Activated CD8-positive, alpha-beta memory T cell treated with anti-CD3 and anti-CD28 coated beads for 24 hours (primary cell): ENCODE data around the gene LRRTM3.

Source experiments
- DNase-seq: peaks from one replicate; pipeline ENCODE4 v3.0.0-alpha.2; 2020

The LRRTM3 gene

GRCh38 chr10:66940965-66941364 is 15.1 kb downstream of the LRRTM3 start:
- no peak for DNase-seq

- no peak for DNase-seq
These were observed 15.7 kb downstream of the LRRTM3 start for GRCh38 chr10:66941491-66941890.

- DNase-seq: no peak
These were observed 16.6 kb downstream of the LRRTM3 start for GRCh38 chr10:66942407-66942806.

- no peak for DNase-seq
These were observed 17.8 kb downstream of the LRRTM3 start for GRCh38 chr10:66943590-66943989.

GRCh38 chr10:66951896-66952295 is 26.1 kb downstream of the LRRTM3 start:
- no peak for DNase-seq

- DNase-seq: no peak
These were observed 32.6 kb downstream of the LRRTM3 start for GRCh38 chr10:66958466-66958865.

GRCh38 chr10:66964946-66965345 is 39.1 kb downstream of the LRRTM3 start:
- no peak for DNase-seq

GRCh38 chr10:66980246-66980815 is 54.5 kb downstream of the LRRTM3 start:
- no peak for DNase-seq

- no peak for DNase-seq
These were observed 55.7 kb downstream of the LRRTM3 start for GRCh38 chr10:66981361-66982052.

- DNase-seq: no peak
These were observed 56.2 kb downstream of the LRRTM3 start for GRCh38 chr10:66982053-66982420.

GRCh38 chr10:66982792-66983474 is 57.1 kb downstream of the LRRTM3 start:
- DNase-seq: no peak

- DNase-seq: no peak
These were observed 57.6 kb downstream of the LRRTM3 start for GRCh38 chr10:66983475-66983818.

- DNase-seq: no peak
These were observed 64.5 kb downstream of the LRRTM3 start for GRCh38 chr10:66990143-66990830.

GRCh38 chr10:66996996-66997395 is 71.2 kb downstream of the LRRTM3 start:
- no peak for DNase-seq

- no peak for DNase-seq
These were observed 74.1 kb downstream of the LRRTM3 start for GRCh38 chr10:66999762-67000545.

- no peak for DNase-seq
These were observed 78.9 kb downstream of the LRRTM3 start for GRCh38 chr10:67004690-67005089.

GRCh38 chr10:67005981-67006380 is 80.1 kb downstream of the LRRTM3 start:
- no peak for DNase-seq

- DNase-seq: no peak
These were observed 85.6 kb downstream of the LRRTM3 start for GRCh38 chr10:67011480-67011879.

- DNase-seq: no peak
These were observed 86.1 kb downstream of the LRRTM3 start for GRCh38 chr10:67011981-67012380.

GRCh38 chr10:67015225-67015624 is 89.4 kb downstream of the LRRTM3 start:
- DNase-seq: no peak

GRCh38 chr10:67017218-67017617 is 91.4 kb downstream of the LRRTM3 start:
- DNase-seq: no peak

- DNase-seq: no peak
These were observed 96.3 kb downstream of the LRRTM3 start for GRCh38 chr10:67022099-67022498.

- DNase-seq: no peak
These were observed 108.0 kb downstream of the LRRTM3 start for GRCh38 chr10:67033878-67034277.
